Neutrophil (primary cell): ENCODE data around the gene ABLIM2.

ENCODE experiments used
- H3K27ac ChIP-seq: fragments of 200-600 bp; sonication (generic); 2 replicates; pipeline ENCODE4 v1.5.1; 2016; ENCODE audit warnings: mild to moderate bottlenecking, moderate library complexity
- H3K27me3 ChIP-seq: fragments of 200-600 bp; sonication (generic); 2 replicates; pipeline ENCODE4 v1.6.0; 2016; ENCODE audit warnings: mild to moderate bottlenecking
- H3K36me3 ChIP-seq: fragments of 200-600 bp; sonication (generic); 2 replicates; pipeline ENCODE4 v1.5.1; 2017
- H3K4me1 ChIP-seq, 2 experiments: fragments of 200-600 bp in 1 of 2; sonication (generic) in 1 of 2; 1 replicate in 1 of 2; 2 replicates in 1 of 2; pipeline versions ENCODE4 v1.5.1 to v1.6.1; 2013 to 2016; ENCODE audit warnings: low read depth in 1 of 2, low read length in 1 of 2, mild to moderate bottlenecking in 1 of 2, moderate library complexity in 1 of 2; ENCODE audit not compliant: control insufficient read depth in 1 of 2, insufficient read depth in 1 of 2
- H3K4me3 ChIP-seq, 2 experiments: fragments of 200-600 bp in 1 of 2; sonication (generic) in 1 of 2; 1 replicate in 1 of 2; 2 replicates in 1 of 2; pipeline ENCODE4 v1.5.1; 2013 to 2016; ENCODE audit warnings: low read depth in 1 of 2, low read length in 1 of 2, mild to moderate bottlenecking in 1 of 2, moderate library complexity in 1 of 2
- H3K9me3 ChIP-seq: fragments of 200-600 bp; sonication (generic); 2 replicates; pipeline ENCODE4 v1.5.1; 2016
- TF ChIP-seq, protein P1 (sequence below): fragments of 200-600 bp; sonication (generic); IDR thresholded peaks from 2 replicates; pipeline ENCODE4 v1.5.1; 2016; ENCODE audit warnings: antibody characterized with exemption

The ABLIM2 gene

DNA sequence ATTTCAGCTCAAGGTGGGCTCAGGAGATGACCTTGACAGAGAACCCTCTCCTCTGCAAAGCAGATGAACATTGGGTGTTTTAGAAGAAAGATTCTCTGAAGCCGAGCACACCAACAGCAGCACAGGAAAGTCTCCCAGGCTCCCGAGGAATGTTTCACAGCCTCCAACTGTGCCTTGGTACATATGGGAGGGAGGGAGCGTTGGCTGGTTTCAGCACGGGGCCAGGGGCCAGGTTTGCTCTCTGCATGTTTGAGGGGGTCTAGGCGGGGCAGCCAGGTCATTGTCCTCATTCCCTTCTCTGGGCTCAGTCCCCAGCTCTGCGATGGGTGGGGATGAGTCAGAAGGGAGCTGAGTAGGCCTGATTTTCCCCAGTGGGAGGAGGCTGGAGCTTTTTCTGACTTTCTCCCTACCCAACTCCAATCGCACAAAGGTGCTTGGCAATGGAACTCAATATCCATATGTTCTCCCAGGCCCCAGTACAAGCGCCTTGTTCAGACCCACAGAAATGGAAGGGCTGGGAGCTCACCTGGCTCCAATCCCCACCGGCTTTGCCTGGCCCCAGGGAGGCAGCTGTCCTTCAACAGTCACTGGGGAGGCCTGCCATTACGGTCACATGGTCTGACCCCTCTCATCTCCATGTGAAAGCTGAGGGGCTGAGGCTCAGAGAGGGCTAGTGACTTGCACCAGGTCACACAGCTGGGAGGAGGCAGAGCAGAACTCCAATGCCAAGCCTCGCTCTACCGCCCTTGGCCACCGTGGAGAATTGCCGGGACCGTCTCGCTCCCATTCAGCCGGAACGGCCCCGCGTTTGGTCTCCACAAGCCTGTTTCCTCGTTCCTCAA lies 110.6 kb downstream of the ABLIM2 start:
- H3K9me3 ChIP-seq, result no peaks in the 10 kb centered on the region
- H3K4me3 ChIP-seq, result no peak overlapping the region
- TF ChIP-seq, protein P1, sequence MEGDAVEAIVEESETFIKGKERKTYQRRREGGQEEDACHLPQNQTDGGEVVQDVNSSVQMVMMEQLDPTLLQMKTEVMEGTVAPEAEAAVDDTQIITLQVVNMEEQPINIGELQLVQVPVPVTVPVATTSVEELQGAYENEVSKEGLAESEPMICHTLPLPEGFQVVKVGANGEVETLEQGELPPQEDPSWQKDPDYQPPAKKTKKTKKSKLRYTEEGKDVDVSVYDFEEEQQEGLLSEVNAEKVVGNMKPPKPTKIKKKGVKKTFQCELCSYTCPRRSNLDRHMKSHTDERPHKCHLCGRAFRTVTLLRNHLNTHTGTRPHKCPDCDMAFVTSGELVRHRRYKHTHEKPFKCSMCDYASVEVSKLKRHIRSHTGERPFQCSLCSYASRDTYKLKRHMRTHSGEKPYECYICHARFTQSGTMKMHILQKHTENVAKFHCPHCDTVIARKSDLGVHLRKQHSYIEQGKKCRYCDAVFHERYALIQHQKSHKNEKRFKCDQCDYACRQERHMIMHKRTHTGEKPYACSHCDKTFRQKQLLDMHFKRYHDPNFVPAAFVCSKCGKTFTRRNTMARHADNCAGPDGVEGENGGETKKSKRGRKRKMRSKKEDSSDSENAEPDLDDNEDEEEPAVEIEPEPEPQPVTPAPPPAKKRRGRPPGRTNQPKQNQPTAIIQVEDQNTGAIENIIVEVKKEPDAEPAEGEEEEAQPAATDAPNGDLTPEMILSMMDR, result no peak
- no peaks in the 10 kb centered on the region for H3K36me3 ChIP-seq
- H3K27me3 ChIP-seq, result peaks cover 78% of the 10 kb centered on the region
- no peaks in the 10 kb centered on the region for H3K4me1 ChIP-seq
- no peak overlapping the region for H3K27ac ChIP-seq

DNA sequence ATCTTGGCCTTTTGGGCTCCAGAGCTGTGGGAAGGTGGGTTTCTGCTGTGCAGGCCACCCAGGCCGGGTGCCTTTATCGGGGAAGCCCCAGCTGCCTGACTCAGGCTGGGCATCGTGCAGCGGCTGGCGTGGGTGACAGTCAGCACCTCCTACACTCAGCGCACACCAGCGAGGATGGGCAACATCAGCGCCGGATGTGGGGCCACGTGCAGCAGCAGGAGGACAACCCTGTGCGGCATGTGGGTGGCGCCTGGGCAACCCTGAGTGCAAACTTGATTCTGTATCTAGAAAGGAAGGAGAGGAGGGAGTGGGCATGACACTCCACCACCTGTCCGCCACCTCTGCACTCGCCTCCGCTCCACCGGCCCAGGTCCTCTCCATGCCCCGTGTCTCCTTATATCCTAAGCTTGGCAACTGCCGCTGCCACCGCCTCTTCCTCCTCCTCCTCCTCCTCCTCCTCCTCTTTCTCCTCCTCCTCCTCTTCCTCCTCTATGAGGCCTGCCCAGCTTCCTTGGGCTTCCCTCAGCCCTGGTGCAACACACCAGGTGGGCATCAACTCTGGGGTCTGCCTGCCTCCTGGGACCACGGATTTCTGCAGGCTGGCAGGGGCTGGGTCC lies 111.6 kb downstream of the ABLIM2 start:
- Histone ChIP-seq H3K4me1 (no peaks in the 10 kb centered on the region), H3K36me3 (no peaks in the 10 kb centered on the region), H3K4me3 (no peak overlapping the region), H3K9me3 (no peaks in the 10 kb centered on the region), H3K27me3 (peaks cover 76% of the 10 kb centered on the region), H3K27ac (no peak overlapping the region)
- TF ChIP-seq, protein P1, result no peak

DNA sequence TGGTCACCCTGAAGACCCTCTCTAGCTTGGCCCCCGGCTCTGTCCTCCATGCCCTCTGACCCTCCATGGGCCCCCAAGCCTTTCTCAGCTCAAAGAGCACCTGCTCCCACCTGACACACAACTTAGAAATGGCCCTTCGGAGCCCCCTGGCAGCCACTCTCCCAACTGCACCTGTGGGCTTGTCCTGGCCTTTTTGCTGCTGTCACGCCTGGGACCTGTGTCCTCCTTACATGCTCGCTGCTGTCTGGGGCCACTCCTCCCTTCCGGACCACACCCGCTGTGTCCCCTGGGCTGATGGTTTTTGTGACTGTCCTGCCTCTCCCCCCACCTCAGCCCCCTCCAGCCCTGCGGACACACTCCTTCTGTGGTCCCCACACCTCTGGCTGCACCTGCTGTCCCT lies 112.7 kb downstream of the ABLIM2 start:
- H3K9me3 ChIP-seq, result no peaks in the 10 kb centered on the region
- peaks cover 71% of the 10 kb centered on the region for H3K27me3 ChIP-seq
- H3K4me3 ChIP-seq, result no peak overlapping the region
- TF ChIP-seq, protein P1, result no peak
- H3K4me1 ChIP-seq, result no peaks in the 10 kb centered on the region
- no peaks in the 10 kb centered on the region for H3K36me3 ChIP-seq
- H3K27ac ChIP-seq, result no peak overlapping the region

DNA sequence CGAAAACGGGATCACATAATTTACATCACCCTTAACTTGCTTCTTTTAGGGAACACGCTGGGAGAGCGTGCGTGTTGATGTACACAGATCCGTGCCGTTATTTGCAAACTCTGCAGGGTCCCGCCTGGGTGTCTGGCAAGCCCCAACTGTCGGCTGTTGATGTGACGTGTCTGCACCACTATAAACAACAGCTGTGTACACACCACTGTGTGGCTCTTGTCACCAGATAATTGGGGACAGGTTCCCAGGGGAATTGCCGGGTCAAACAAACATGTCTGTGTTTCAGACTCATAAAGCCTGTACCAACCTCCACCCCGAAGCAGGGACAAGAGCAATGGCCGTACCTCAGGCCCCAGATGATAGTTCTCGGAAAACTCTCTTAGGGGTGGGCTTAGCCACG lies 113.9 kb downstream of the ABLIM2 start:
- Histone ChIP-seq H3K36me3 (no peaks in the 10 kb centered on the region), H3K27ac (no peak overlapping the region), H3K9me3 (no peaks in the 10 kb centered on the region), H3K4me1 (no peaks in the 10 kb centered on the region), H3K4me3 (no peak overlapping the region), H3K27me3 (peaks cover 64% of the 10 kb centered on the region)
- TF ChIP-seq, protein P1, result no peak

DNA sequence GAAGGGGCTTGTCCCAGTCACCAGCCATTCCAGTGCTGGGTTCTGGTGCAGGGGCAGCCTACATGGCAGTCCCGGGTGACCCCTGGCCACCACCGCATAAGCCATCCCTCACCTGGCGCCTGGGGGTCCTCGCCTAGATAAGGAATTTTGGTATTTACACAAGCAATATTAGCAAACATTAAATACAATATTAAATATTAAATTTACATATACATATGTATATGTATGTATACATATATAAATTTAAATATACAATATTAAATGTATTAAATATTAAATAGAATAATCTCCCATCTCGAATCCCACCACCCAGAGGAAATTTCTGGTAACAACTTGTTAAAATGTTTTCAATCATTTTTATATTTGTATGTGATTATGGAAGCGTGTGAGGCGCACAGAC lies 114.4 kb downstream of the ABLIM2 start:
- TF ChIP-seq, protein P1, result no peak
- Histone ChIP-seq H3K4me3 (no peak overlapping the region), H3K36me3 (no peaks in the 10 kb centered on the region), H3K4me1 (no peaks in the 10 kb centered on the region), H3K27me3 (peaks cover 64% of the 10 kb centered on the region), H3K27ac (no peak overlapping the region), H3K9me3 (no peaks in the 10 kb centered on the region)
